HG03064 (cell line): ENCODE data around the gene NOTCH1.
"Not testable (repeated sequence)": the region's sequence is repeated elsewhere in the genome, so short reads cannot be mapped to it uniquely, and the experiment has no call there.

Source experiments
- ATAC-seq: cut with Tn5 transposase; IDR thresholded peaks from one replicate; pipeline ENCODE4 v1.9.1; 2021; ENCODE audit warnings: low read depth; ENCODE audit not compliant: unreplicated experiment

NOTCH1 gene

GRCh38 chr9:136565715-136566552, 20.1 kb upstream of the NOTCH1 start:
- no peak for ATAC-seq

- ATAC-seq: no peak
Observed at GRCh38 chr9:136565086-136565714, 19.4 kb upstream of the NOTCH1 start.

- peak; percentile 70 for ATAC-seq
Observed at GRCh38 chr9:136564379-136564988, 18.6 kb upstream of the NOTCH1 start.

- no peak for ATAC-seq
Observed at GRCh38 chr9:136563646-136564325, 17.9 kb upstream of the NOTCH1 start.

GRCh38 chr9:136562746-136563495, 17.1 kb upstream of the NOTCH1 start:
- no peak for ATAC-seq

- no peak for ATAC-seq
Observed at GRCh38 chr9:136561779-136562178, 15.9 kb upstream of the NOTCH1 start.

GRCh38 chr9:136560586-136560985, 14.7 kb upstream of the NOTCH1 start:
- ATAC-seq: no peak

GRCh38 chr9:136559371-136559770, 13.5 kb upstream of the NOTCH1 start:
- ATAC-seq: not testable (repeated sequence)

GRCh38 chr9:136558846-136559245, 13.0 kb upstream of the NOTCH1 start:
- not testable (repeated sequence) for ATAC-seq

GRCh38 chr9:136558373-136558772, 12.5 kb upstream of the NOTCH1 start:
- no peak for ATAC-seq

GRCh38 chr9:136557036-136557435, 11.2 kb upstream of the NOTCH1 start:
- no peak for ATAC-seq

GRCh38 chr9:136556166-136556565, 10.3 kb upstream of the NOTCH1 start:
- no peak for ATAC-seq

- ATAC-seq: no peak
Observed at GRCh38 chr9:136554870-136555269, 9.0 kb upstream of the NOTCH1 start.

GRCh38 chr9:136553581-136553980, 7.7 kb upstream of the NOTCH1 start:
- ATAC-seq: no peak

GRCh38 chr9:136552117-136552703, 6.4 kb upstream of the NOTCH1 start:
- no peak for ATAC-seq

- ATAC-seq: no peak
Observed at GRCh38 chr9:136551401-136552116, 5.7 kb upstream of the NOTCH1 start.

GRCh38 chr9:136550439-136551289, 4.8 kb upstream of the NOTCH1 start:
- ATAC-seq: no peak
